HG02852 (cell line): ENCODE data around the gene LGALS7B.
"Not testable (repeated sequence)": the region's sequence is repeated elsewhere in the genome, so short reads cannot be mapped to it uniquely, and the experiment has no call there.

Experiments used
- ATAC-seq: cut with Tn5 transposase; IDR thresholded peaks from one replicate; pipeline ENCODE4 v1.9.1; 2021; ENCODE audit warnings: mild to moderate bottlenecking, moderate library complexity; ENCODE audit not compliant: unreplicated experiment

LGALS7B gene

GRCh38 chr19:38793671-38794070 is 4.7 kb downstream of the LGALS7B start:
- no peak for ATAC-seq

- no peak for ATAC-seq
These were observed 6.5 kb downstream of the LGALS7B start for GRCh38 chr19:38795549-38795948.

- ATAC-seq: no peak
These were observed 7.2 kb downstream of the LGALS7B start for GRCh38 chr19:38796154-38796553.

GRCh38 chr19:38797781-38798180 is 8.8 kb downstream of the LGALS7B start:
- ATAC-seq: not testable (repeated sequence)

GRCh38 chr19:38799104-38799503 is 10.1 kb downstream of the LGALS7B start:
- no peak for ATAC-seq

- no peak for ATAC-seq
These were observed 11.8 kb downstream of the LGALS7B start for GRCh38 chr19:38800577-38801347.

GRCh38 chr19:38801359-38802095 is 12.5 kb downstream of the LGALS7B start:
- no peak for ATAC-seq

- ATAC-seq: no peak
These were observed 14.5 kb downstream of the LGALS7B start for GRCh38 chr19:38803543-38803942.

GRCh38 chr19:38805180-38805579 is 16.2 kb downstream of the LGALS7B start:
- no peak for ATAC-seq

- no peak for ATAC-seq
These were observed 17.4 kb downstream of the LGALS7B start for GRCh38 chr19:38806371-38806770.

GRCh38 chr19:38807374-38808098 is 18.5 kb downstream of the LGALS7B start:
- not testable (repeated sequence) for ATAC-seq

- no peak for ATAC-seq
These were observed 19.7 kb downstream of the LGALS7B start for GRCh38 chr19:38808741-38809140.

GRCh38 chr19:38809592-38810252 is 20.7 kb downstream of the LGALS7B start:
- no peak for ATAC-seq

GRCh38 chr19:38812009-38812840 is 23.2 kb downstream of the LGALS7B start:
- ATAC-seq: no peak

GRCh38 chr19:38812841-38813320 is 23.9 kb downstream of the LGALS7B start, which contains the start of gene LGALS4:
Gene LGALS4 (minus strand): TSS chr19:38812945. CDS start chr19:38812886, 59 bp downstream.
- ATAC-seq: no peak

GRCh38 chr19:38813323-38813722 is 24.3 kb downstream of the LGALS7B start:
- ATAC-seq: no peak

GRCh38 chr19:38813932-38814331 is 24.9 kb downstream of the LGALS7B start:
- not testable (repeated sequence) for ATAC-seq

- no peak for ATAC-seq
These were observed 26.3 kb downstream of the LGALS7B start for GRCh38 chr19:38815059-38816001.
